K562 (cell line): ENCODE data around the gene ENDOG.

Experiments used
- CHD2 ChIP-seq: IDR thresholded peaks from 2 replicates; pipeline ENCODE4 v1.6.1; 2011; ENCODE audit warnings: low read depth, low read length
- CSDE1 ChIP-seq, 2 experiments: fragments of 450-650 bp; IDR thresholded peaks; 2 replicates each; pipeline ENCODE4 v1.6.1; 2016; ENCODE audit warnings: mild to moderate bottlenecking in 1 of 2
- CTCF ChIP-seq, 3 experiments: IDR thresholded peaks in 2 of 3; conservative IDR thresholded peaks in 1 of 3; 2 replicates each; pipeline ENCODE4 v1.5.1; 2011 to 2012; ENCODE audit warnings: low read length in 3 of 3, mild to moderate bottlenecking in 3 of 3, control low read depth in 2 of 3, improper control_type of control experiment in 1 of 3, inconsistent platforms in 1 of 3, low read depth in 1 of 3, mixed read lengths in 1 of 3, moderate library complexity in 1 of 3; ENCODE audit not compliant: insufficient read depth in 2 of 3
- GATA2 ChIP-seq: sonication (generic); formaldehyde crosslinking; IDR thresholded peaks from 2 replicates; pipeline ENCODE4 v1.4.0; 2020; ENCODE audit warnings: mild to moderate bottlenecking, missing genetic modification reagents
- HDGF ChIP-seq: fragments of 450-650 bp; IDR thresholded peaks from 2 replicates; pipeline ENCODE4 v1.6.1; 2016
- HMG20B ChIP-seq: fragments of 250-450 bp; sonication (Bioruptor Pico); IDR thresholded peaks from 2 replicates; pipeline ENCODE4 v1.5.0; 2021; ENCODE audit warnings: mild to moderate bottlenecking
- JUN ChIP-seq, 2 experiments: sonication (generic) in 1 of 2; formaldehyde crosslinking in 1 of 2; IDR thresholded peaks; 2 replicates each; pipeline versions ENCODE4 v1.6.1 to v1.8.0; 2012 to 2022; ENCODE audit warnings: borderline replicate concordance in 2 of 2, mild to moderate bottlenecking in 2 of 2, improper control_type of control experiment in 1 of 2, low read depth in 1 of 2, low read length in 1 of 2, missing genetic modification reagents in 1 of 2
- MAX ChIP-seq: sonication (generic); formaldehyde crosslinking; IDR thresholded peaks from 2 replicates; pipeline ENCODE4 v1.9.0; 2022; ENCODE audit warnings: mild to moderate bottlenecking, missing genetic modification reagents
- THRA ChIP-seq: fragments of 450-650 bp; IDR thresholded peaks from 2 replicates; pipeline ENCODE4 v1.6.1; 2017; ENCODE audit warnings: mild to moderate bottlenecking, moderate library complexity
- ZNF274 ChIP-seq: IDR thresholded peaks from 2 replicates; pipeline ENCODE4 v1.6.1; 2011; ENCODE audit warnings: low read depth, mild to moderate bottlenecking, low read length, moderate library complexity, borderline replicate concordance

GRCh38 chr9:128792978-128793686 lies 25.2 kb upstream of the ENDOG start:
- TF ChIP-seq MAX (CRISPR knock-in tag) (no peak), HMG20B (CRISPR knock-in tag) (no peak), CHD2 (no peak), THRA (no peak), HDGF (no peak), ZNF274 (no peak), CTCF (IDR thresholded peaks at IDR 0.05 in 2 of 3, conservative IDR thresholded peaks at IDR 0.05 in 1 of 3; ENCODE audit: insufficient read depth in 2 of 3, low read depth in 1 of 3, low read length in 3 of 3) (no peak), GATA2 (CRISPR knock-in tag) (no peak), JUN (IDR thresholded peaks at IDR 0.05; ENCODE audit: borderline replicate concordance, low read depth, low read length) (no peak), JUN (CRISPR knock-in tag; IDR thresholded peaks at IDR 0.05; ENCODE audit: borderline replicate concordance) (no peak), CSDE1 (IDR thresholded peaks at IDR 0.05) (no peak)
